GM19240 (cell line): ENCODE measurements around the gene GFI1.

ENCODE experiments used
- DNase-seq: peaks from one replicate; pipeline ENCODE4 v3.0.0; 2011; ENCODE audit warnings: low spot score; ENCODE audit not compliant: insufficient read length

Gene GFI1

DNA sequence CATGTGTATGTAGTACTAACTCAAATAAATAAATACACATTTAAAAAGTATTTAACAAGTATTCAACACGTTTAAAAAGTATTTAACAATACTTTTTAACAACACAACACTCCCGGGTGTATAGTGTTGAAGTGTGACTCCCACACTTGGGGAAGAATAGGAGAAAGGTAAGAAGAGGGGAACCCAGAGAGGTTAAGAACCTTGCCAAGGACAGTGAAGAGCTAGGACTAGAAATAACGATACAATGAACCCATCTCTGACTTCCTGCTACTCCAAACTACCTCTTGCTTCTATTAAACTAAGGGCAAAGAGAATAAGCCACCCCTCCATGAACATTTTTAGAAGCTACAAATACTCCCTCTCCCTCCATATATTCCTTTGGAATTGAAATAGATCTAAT is 1.7 kb upstream of the GFI1 start:
- DNase-seq, result no peak

DNA sequence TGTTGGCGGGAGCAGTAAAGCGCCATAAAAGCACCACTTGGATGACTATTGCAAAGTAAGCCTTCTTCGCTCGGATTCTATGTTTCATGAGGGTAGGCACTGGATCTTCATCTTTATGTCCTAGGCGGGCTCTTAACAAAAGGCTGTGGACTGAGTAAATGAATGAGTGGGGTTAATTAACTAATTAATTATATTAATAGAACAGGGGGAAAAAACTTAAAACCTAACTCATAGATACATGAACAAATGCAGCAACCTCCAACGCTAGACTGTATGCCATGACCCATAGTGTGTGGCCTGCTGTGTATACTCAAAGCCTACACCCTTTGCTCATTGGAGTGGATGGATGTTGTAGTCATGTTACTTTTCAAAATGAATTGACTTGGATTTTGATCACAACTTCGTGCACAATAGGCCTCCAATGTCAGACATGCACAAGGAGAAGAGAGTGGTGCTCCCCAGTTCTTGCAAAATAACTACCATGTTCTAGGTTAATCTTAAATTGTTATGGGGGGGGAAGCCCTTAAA is 417 bp upstream of the GFI1 start:
- no peak for DNase-seq

DNA sequence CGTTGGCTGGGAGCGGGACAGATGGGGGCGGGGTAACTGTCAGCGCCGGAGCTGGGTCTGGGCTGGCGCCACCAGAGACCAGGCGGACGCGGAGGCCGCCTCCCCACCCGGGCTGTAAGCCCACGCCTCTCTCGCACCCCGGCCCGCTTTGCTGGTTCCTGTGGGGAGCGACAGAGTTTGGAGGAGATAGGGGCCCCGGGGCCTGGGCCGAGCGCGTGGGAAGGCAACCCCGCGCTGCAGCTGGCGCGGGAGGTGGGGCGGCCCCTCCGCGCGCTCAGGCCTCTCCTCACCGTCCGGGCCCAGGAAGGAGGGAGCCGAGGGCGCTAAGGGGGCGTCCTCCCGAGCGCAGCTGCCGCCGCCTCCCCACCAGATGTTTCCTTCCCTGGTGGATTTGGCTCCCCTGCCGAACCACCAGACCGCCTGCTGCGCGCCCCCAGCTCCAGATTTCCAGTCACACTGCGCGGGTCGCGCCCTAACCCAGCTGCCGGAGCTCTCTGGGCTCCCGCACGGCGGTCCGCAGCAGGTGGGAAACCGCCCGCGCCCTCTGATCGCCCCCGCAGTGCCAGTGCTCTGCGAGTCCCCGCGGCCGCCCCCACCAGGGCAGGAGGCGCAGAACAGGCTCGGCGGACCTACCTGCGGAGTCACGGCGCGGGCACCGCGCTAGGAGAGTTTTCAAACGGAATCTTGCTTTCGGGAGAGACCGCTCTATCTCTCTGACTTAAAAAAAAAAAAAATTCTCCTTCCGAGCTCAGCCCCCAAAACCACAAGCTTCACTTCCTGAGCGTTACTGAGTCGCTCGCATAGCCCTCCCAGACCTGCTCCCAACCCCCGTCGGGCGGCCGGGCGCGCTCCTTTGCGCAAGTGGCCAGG is 1.1 kb downstream of the GFI1 start:
- no peak for DNase-seq

DNA sequence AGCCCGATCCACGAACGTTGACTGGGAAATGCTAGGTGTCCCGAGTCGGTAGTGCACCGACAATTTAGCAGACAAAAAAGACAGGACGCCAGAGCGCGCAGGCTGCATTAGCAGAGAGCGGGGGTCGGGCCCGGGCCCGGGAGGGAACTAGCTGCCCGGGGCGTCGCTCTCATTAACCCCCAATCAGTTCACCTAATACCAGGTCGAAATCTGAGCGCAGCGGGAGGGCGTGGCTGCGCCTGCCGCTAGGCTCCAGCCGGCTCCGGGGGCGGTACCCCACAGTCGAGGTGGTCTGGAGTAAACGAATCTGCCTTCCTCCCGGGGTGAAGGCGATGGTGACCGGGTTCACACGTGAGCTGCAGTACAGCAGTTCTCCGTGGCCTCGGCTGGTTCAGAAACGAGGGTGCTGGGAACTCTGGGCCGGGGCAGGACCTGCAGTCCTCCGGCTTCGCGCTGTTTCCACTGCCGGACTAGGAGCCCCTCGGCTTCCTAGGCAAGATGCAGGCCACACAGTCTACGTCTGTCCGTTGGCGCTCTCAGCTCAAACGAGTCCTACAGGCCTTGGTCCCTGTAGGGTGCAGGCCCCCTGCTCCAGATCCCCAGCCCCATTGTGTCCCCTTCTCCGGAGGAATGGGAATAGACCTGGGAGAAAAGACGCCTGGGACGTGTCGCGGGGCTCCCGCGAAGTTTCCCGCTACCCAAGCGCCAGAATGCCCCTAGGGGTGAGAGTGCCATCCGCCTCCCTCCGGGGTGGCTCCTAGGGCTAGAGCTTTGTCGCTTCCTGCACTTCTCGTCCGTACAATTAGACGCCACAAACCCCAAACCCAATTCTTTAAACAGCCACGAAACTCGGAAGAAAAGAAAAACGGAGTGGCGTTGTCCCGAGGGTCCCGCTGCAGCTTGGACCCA is 2.0 kb downstream of the GFI1 start:
- no peak for DNase-seq

DNA sequence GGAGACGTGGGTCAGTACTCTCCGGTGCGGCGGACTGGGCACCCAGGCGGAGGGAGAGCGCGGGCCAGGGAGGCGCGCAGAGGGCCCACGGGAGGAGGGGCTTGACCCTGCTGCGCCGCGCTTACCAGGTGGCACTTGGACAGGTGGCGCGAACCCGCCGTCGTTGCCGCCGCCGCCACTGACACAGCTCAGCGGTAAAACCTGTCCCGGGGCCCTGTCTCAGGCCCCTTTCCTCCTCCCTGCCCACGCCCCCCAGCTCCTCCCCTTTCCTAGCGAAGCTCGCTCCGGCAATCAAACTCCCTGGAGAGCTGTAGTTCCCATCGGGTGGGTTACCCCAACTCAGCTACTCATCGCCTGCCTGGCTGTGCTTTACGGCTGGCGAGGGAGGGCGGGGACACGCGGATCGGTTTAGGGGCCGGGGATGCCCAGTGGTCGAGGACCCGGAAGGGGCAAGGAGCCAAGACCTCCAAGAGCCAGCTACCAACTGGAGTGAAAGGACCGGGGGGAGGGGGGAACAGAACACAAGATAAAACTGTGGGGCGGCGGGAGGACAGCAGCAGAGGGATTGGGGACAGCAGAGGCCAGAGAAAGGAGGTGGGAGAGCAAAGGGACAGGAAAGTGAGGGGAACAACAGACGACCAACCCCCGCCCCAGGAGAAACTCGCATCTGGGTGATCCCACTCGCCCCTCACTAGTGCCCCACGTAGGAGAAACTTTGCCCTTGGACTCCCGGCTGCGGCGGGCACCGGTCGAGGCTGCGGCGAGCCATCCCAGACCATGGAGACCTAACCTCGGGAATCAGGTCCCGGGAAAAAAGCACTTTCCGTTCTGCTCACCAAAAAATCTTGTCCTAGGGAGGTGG is 2.9 kb downstream of the GFI1 start:
- DNase-seq, result no peak

DNA sequence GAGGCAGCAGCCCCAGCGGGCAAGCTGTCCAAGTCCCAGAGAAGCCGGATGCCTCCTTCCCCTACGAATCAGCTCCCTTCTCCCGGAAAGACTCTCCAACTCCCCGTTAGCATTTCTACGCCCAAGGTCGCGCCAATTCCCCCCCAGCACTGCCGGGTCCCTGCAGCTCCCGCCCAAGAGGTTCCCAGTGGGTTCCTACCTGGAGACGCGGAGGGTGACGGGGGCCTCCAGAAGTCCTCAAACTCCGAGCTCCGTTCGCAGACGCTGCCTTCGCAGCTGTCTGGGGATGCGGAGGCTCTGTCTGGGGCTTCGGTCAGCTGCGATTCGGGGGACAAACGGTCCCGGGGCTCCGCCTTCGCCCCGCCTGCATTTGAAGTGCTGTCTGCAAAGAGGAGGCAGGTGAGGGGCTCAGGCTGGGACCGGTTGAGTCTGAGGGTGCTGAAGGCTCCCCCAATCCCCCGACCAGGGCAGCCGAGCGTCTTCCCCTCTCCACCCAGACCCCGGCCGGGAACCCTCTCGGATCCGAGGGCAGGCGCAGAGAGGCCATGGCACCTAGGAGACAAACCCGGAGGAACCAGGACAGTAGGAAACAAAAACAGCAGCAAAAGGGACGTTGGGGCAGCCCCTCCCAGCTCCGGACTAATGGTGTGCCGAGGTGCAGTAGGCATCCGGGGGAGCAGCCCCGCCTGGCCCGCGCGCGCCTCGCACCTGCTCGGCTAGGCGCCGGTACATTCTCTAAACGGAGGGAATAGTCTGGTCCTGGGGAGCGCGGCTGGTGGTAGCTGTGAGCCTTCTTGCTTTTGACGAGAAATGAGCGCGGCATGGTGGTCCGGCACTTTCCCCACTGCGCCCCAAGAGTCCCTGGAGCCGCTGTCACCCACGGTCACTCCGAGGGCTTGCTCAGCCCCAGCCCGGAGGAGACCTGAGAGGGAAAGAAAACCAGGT is 3.8 kb downstream of the GFI1 start:
- no peak for DNase-seq

DNA sequence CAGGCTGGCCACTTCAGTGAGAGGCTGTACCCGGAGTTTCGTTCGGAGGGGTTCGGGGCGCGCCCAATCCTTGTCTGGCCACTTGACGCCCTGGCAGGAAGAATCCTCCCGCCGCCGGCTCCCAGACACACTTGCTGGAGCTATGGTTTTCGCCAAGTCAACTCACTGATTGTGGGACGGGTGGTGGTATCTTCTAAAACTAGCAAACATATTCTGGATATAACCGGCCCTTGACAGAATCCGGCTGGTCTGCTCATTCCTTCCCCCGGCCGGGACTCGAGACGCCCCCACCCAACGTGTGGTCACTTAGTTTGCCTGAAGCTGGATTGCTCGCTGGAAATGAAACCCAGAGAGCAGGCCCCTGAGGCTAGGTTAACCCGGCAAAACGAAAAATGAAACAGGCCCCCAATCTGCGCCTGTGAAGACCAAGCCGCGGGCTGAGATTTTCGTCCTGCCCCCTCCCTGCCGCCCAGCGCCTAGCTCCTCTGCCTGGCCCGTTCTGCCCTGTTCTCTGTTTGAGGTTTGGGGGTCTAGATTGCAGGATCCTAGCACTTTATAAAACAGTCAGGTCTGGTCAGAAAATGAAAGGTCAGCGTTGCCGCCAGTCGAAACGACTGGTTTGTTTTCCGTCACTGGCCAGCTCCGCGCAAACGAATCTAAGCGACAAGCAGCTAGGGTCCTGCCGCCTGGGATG is 4.6 kb downstream of the GFI1 start:
- DNase-seq, result no peak

DNA sequence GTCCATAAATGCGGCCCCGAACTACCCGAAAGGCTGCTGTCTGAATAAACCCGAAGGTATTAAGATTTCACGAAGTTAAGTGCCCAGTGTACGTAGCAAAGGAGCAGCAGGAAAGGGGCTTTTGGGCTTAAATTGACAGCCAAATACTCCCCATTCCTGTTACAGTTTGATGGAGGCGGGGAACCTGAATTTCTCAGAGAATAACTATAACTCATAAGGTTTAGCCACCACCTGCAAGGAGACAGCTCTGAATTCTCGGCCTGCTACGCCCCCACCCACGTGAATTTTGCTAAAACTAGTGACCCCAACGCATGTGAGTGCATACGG is 5.2 kb downstream of the GFI1 start:
- no peak for DNase-seq

DNA sequence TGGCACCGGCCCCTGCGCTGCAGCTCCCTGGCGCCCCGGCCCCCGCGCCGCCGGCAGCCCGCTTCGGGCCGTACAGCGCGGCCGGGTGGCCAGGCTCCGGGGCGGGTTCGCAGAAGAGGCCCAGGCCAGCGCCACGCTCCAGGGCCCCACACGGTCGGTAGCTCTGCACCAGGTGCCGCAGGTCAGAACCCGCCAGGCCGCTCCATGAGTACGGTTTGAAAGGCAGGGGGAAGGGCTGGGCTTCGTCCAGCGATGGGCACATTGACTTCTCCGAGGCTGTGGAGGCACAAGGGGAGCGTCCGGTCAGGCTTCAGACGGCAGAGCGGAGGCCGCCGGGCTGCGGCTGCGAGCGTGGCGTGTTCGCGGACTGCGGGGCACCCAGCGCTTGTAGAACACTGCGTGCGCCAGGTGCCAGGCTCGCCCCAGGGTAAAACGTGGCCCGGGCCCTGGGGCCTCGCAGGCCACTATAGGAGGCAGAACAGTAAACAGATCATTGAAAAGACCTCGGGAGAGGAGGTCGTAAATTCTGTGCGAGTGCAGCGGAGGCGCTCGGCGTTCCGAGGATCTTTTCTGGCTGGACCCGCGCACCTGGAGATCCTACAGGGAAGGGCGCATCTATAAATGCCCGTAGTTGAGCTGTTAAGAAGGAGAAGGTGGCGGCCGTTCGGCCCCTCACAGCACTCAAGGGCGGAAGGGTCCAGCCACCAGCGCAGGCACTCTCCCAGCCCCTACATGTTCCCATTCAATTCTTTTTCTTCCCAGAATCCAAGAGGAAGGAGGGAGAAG is 5.7 kb downstream of the GFI1 start:
- DNase-seq, result no peak

DNA sequence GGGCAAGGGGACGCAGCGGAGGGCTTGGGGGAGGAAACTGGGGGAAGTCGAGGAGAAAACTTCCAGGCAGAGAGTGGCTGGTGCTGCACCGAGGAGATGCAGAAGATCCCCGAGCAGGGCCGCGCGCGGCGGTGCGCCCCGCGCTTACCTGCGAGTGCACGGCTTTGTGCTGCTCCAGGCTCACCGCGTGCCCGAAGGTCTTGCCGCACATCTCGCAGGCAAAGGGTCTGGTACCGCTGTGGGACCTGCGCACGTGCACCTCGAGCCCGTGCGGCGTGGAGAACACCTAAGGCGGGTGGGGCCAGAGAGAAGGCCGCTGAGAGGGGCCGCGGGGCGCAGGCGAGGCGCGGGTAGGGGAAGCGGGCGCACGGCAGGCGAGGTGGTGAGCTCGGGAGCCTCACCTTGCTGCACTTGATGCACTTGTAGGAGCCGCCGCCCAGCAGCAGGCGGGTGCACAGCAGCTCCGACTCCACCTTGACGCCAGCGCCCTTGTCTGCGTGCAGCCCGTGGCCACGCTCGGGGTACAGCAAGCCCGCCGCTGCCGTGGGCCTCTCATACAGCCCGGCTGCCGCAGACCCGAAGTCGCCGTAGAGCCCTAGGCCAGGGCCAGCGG is 6.4 kb downstream of the GFI1 start:
- DNase-seq, result no peak

DNA sequence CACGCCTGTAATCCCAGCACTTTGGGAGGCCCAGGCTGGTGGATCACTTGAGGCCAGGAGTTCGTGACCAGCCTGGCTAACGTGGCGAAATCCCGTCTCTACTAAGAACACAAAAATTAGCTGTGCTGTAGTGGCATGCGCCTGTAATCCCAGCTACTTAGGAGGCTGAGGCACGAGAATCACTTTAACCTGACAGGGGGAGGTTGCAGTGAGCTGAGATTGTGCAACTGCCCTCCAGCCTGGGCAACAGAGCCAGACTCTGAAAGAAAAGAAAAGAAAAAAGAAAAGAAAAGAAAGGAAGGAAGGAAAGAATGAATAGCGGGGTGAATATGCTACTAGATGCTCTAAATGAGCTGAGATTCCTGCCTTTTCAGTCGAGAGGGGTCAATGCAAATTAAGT is 7.1 kb downstream of the GFI1 start:
- DNase-seq, result no peak

DNA sequence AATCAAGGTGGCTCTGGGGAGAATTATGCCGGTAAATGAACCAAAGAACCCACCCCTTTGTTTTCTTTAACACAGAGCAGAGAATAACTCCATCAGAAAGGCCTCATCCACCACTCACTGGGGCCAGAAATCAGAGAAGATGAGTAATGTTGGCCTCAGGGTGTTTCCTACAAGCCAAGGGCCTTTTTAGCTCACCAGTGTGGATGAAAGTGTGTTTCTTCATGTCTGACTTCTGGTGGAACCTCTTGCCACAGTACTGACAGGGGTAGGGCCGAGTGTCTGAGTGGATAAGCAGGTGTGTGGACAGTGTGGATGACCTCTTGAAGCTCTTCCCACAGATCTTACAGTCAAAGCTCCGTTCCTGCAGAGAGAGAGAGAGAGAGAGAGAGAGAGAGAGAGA is 8.3 kb downstream of the GFI1 start:
- no peak for DNase-seq

DNA sequence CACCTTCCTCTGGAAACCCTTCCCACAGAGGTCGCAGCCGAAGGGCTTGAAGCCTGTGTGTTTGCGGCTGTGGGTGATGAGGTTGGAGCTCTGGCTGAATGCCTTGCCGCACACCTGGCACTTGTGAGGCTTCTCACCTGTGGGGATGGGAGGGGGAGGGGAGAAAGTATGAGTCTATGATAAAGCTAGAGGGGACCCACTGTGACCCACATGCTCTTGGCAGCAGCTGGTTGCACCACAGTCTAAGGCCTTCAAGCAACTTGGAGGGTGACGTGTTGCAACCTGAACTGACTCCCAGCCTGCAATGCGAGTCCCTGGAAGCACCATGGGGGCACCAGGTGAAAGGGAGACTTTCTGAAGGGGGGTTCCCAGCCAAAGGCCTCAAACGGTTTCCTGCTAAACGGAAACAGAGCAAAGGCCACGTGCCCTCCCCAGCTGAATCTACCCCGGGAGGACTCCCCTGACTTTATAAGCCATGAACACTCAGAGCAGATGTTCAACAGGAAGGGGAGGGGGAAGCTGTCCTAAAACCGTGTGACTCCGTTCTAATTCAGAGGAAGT is 10.6 kb downstream of the GFI1 start:
- no peak for DNase-seq

DNA sequence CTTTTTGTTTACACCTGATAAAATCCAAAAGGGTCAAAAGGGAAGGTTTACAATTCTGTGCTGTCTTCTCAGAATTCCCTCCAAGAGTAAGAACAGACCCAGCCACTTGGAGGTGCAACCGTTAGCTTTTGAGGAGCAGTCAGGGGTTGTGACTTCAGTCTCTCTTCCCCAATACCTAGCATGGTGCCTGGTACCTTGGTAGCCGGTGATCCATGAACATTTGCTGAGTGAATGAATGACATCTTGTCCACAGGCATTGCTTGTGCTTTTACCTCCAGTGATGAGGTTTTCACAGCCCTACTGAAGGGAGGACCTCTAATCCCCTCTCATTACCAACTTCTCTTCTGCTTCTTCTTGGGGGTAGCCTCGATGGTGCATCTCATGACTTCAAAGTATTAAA is 11.7 kb downstream of the GFI1 start:
- no peak for DNase-seq

DNA sequence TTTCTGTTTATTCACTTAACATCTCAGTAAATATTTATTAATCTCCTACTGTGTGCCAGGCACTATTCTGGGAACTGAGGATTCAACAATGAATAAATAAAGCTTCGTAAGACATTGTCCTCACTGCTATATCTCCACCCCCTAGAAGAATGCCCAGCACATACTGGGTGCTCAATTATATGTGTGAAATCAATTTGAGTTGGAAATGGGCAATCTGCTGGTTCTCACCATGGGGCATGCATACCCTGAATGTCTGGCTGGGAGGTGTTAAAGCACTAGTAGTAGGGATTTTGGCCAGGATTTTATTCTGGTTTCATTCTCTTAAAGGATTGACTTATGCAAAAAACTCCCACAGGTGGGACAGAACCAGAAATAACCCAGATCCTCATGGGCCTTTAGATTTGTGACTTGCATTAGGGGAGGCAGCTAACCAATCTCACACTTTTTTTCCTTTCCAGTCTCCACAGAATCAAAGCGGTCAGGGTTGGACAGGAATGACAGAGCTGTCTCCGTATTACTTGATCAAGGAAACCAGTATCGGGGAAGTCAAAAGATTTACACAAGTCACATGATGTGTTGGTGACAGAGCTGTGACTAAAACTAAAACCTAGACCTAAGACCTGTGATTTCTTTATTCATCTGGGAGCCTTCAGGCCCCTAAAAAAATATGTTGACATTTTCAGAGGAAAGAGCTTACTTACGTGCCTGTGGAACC is 12.8 kb downstream of the GFI1 start:
- no peak for DNase-seq

DNA sequence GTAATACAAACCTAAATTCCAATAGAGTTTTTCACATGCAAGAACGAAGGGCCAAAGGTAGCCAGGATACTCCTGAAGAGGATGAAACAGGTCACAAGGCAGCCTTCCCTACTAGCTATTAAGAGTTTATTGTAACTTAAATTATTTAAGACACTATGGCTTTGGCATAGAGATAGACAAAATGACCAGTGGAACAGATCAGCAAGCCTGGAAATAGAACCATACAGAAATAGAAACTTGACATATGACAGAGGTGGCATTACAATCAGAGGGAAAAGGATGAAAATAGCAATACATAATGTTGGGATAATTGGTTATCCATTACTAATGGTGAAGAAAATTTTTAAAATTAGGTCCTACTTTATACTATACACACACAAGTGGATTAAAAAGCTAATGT is 16.5 kb downstream of the GFI1 start:
- DNase-seq, result no peak

DNA sequence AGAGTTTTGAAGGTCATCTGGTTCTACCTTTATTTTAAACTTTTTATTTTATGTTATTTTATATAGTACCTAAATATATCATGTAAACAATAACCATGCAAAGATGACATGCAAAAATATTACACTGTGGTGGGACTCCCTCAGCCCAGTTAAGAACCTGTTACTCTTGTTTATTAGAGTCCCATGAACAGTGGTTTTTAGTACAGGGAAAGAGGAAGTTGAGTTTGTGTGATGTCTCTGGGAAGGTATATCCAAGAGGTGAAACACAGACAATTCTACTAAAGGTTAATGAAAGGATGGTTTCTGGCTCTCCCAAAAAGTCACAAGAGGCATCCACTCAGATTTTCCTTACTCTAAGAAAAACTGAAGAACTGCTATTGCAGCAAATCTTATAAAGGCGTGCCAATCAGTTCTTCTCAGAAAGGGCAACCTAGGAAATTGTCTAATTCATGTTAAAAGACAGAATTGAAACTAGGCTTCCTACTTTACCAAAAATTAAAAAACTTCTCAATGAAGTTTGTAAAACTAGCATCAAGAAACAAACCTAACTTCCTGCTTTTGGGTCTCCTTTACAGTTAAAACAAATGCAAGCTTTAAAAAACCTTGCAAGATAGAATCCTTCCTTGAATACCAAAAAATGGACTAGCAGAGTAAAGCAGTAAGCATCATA is 19.9 kb downstream of the GFI1 start:
- DNase-seq, result no peak
